Glutamatergic neuron (in vitro differentiated cells): ENCODE measurements around the gene HOXC4. TPM values are rescaled to one million over a fixed set of nuclear protein-coding genes. Genes with fewer than 3 reads are reported as not detected.

Experiments
- DNase-seq: peaks from one replicate; pipeline ENCODE4 v3.0.0; 2022
- H3K27ac Mint-ChIP-seq: one replicate; pipeline ENCODE4 v1.8.0; 2020; ENCODE audit warnings: mild to moderate bottlenecking, mixed read lengths, inconsistent platforms; ENCODE audit not compliant: unreplicated experiment
- H3K27me3 Mint-ChIP-seq: one replicate; pipeline ENCODE4 v1.8.0; 2020; ENCODE audit warnings: mild to moderate bottlenecking, moderate library complexity, mixed read lengths, inconsistent platforms; ENCODE audit not compliant: unreplicated experiment
- H3K36me3 Mint-ChIP-seq: one replicate; pipeline ENCODE4 v1.8.0; 2020; ENCODE audit warnings: mild to moderate bottlenecking, mixed read lengths, inconsistent platforms; ENCODE audit not compliant: unreplicated experiment
- H3K4me1 Mint-ChIP-seq: one replicate; pipeline ENCODE4 v1.8.0; 2020; ENCODE audit warnings: mild to moderate bottlenecking, low read depth, mixed read lengths, inconsistent platforms; ENCODE audit not compliant: unreplicated experiment
- H3K4me3 Mint-ChIP-seq: one replicate; pipeline ENCODE4 v1.8.0; 2020; ENCODE audit warnings: mild to moderate bottlenecking, mixed read lengths, inconsistent platforms; ENCODE audit not compliant: unreplicated experiment
- H3K9me3 Mint-ChIP-seq: one replicate; pipeline ENCODE4 v1.8.0; 2020; ENCODE audit warnings: mild to moderate bottlenecking, moderate library complexity, mixed read lengths, inconsistent platforms; ENCODE audit not compliant: unreplicated experiment
- total RNA-seq: library from RNA; stranded (reverse); fragmentation: NEBNext Ultra II Directional; extraction: Animal tissue kit (Norgen Biotek cat#: 25700); gene quantifications from one replicate; pipeline ENCODE4 v1.2.1, GENCODE V29; 2021; ENCODE audit not compliant: unreplicated experiment
- TF ChIP-seq, protein P1 (sequence below): fragments of 200-600 bp; sonication (generic); IDR thresholded peaks from one replicate; pipeline ENCODE4 v1.5.0; 2021; ENCODE audit not compliant: partially characterized antibody, unreplicated experiment

HOXC4 gene
- total RNA-seq, 1 donor from 2014 or later, result not detected

DNA sequence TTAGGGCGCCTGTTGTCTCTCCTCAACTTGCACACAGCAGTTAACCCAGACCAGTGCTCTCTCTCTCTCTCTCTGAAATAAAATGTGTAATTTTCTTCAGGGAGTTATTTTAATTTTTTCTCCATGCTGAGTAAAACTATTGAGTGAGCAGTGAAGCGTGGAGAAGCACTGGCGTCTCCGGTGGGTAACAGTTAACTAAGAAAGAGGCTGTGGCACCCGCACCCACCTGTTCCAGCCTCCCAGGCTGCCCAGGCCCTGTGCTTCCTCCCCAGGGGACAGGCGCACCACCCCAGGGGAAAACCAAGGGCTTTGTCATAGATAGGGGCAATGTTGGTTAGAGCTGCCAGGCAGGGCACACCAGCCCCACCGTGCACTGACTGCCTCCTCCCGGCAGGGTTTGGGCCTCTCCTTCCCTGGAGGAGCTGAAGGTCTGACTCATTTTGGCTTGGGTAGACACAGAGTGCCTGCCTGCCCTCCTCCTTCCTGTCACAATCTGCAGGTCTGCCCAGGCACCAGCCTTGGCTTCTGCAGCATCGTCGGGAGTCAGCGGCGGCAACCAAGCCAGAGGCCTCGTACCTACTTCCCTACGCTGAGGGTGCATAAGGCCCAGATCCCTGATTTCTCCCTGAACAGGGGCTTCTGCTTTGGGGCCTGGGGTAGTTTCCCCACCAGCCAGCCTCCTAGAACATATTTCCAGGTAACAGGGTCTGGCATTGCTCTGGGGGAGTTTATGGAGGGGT is 16.8 kb upstream of the HOXC4 start:
- H3K4me3 Mint-ChIP-seq, result no peak overlapping the region
- peaks cover 6% of the 10 kb centered on the region for H3K9me3 Mint-ChIP-seq
- no peaks in the 10 kb centered on the region for H3K36me3 Mint-ChIP-seq
- no peak for DNase-seq
- peaks cover 37% of the 10 kb centered on the region for H3K27me3 Mint-ChIP-seq
- H3K4me1 Mint-ChIP-seq, result peaks cover 2% of the 10 kb centered on the region
- no peak overlapping the region for H3K27ac Mint-ChIP-seq
- TF ChIP-seq, protein P1, sequence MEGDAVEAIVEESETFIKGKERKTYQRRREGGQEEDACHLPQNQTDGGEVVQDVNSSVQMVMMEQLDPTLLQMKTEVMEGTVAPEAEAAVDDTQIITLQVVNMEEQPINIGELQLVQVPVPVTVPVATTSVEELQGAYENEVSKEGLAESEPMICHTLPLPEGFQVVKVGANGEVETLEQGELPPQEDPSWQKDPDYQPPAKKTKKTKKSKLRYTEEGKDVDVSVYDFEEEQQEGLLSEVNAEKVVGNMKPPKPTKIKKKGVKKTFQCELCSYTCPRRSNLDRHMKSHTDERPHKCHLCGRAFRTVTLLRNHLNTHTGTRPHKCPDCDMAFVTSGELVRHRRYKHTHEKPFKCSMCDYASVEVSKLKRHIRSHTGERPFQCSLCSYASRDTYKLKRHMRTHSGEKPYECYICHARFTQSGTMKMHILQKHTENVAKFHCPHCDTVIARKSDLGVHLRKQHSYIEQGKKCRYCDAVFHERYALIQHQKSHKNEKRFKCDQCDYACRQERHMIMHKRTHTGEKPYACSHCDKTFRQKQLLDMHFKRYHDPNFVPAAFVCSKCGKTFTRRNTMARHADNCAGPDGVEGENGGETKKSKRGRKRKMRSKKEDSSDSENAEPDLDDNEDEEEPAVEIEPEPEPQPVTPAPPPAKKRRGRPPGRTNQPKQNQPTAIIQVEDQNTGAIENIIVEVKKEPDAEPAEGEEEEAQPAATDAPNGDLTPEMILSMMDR, result no peak

DNA sequence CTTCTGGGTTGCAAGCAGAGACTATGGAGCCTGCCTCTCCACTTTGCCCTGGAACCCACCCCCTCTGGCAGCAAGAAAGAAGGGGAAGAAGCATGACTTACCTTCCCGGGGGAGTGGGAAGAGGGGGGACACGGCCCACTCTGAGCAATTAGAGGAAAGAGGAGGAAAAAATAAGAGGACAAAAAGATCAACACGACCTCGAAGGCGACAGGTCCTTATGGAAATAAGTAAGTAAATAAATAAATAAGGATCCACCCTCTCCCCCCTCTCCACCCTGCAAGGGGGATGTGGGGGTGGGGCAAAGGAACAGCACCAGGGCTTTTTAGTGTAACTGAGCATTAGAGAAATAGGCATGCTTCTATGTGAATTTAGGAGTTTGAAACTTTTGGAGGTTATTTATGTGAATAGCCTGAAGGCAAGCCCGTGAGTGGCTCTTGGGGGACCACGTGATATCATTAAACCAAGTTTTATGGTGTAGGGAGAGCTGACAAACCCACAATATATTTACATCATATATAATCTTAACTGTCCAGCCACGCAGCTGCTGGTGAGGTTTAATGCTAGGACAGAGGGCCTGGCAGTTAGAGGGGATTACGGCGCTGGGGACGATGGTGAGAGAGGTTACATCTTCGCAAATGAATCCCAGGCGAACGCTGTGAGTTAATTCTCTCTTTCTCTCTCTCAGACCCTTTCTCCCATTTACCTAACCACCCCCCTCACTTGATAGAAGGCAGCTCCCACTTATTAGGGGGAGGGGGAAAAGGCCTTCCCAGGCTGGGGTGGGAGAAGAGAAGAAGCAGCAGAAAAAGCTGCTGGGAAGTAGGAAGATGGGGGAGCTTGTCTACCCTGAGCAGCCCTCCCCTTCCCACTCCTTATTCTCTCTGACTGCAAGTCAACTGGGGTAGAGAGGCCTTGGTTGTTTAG is 16.0 kb upstream of the HOXC4 start:
- no peak for DNase-seq
- Mint-ChIP-seq H3K4me3 (no peak overlapping the region), H3K27ac (no peak overlapping the region), H3K4me1 (peaks cover 2% of the 10 kb centered on the region), H3K36me3 (no peaks in the 10 kb centered on the region), H3K9me3 (peaks cover 6% of the 10 kb centered on the region), H3K27me3 (peaks cover 34% of the 10 kb centered on the region)
- TF ChIP-seq, protein P1, result no peak

DNA sequence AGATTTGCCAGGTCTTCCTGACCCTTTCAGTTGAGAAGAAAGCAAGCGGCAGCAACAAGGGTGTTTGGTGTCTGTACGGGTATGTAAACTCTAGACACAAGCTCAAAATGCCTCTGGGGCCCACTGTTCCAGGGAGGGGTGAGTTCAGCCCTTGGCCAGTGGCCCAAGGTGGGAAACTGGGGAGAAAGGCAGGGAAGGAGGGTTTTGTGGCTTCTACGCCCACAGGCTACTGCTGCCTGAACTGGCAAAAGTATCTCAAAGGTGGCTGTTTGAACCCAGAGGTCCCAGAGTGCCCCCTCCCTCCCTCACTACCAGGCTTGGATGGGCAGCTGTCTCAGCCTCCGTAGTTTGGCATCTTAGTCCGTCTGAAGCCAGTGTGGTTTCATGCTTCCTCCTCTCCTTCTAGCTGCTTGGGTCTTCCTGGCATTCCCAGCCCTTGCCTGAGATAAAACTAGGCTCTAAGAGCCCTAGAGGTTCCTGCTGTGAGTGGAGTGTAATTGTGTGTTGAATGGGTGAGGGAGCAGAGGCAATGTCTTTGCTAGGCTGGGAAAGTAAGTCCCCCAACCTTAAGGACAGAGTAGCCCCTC is 15.3 kb upstream of the HOXC4 start:
- Mint-ChIP-seq H3K27ac (no peak overlapping the region), H3K4me3 (no peak overlapping the region), H3K9me3 (peaks cover 7% of the 10 kb centered on the region), H3K4me1 (peaks cover 2% of the 10 kb centered on the region), H3K36me3 (no peaks in the 10 kb centered on the region), H3K27me3 (peaks cover 30% of the 10 kb centered on the region)
- no peak for DNase-seq
- TF ChIP-seq, protein P1, result no peak

DNA sequence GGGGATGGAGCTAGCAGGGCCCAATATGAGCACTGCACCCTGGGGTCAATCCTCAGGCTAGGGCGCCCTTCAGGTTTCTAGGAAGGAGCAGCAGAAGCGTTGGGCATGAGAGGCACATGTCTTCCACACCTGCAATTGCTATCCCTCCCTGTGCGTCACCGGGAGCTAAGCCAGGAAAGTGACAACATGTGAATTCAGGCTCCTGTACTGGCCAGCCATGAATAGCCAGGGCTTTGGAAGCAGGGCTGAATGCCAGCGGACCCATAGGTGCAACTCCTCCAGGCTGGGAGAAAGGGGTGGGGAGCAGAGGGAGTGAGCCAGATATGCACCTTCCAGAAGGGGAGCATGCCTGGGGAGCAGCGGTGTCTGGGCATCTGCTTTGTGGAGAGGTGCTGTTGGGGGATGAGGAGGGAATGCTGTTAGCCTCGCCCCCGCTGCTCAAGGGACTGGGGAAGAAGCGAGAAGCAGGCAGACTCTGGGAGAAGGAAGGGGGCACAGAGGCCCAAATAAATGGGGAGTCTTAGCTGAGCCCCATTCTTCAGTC is 14.7 kb upstream of the HOXC4 start:
- no peak for DNase-seq
- Mint-ChIP-seq H3K36me3 (no peaks in the 10 kb centered on the region), H3K4me3 (no peak overlapping the region), H3K27ac (no peak overlapping the region), H3K27me3 (peaks cover 35% of the 10 kb centered on the region), H3K4me1 (peaks cover 6% of the 10 kb centered on the region), H3K9me3 (peaks cover 7% of the 10 kb centered on the region)
- TF ChIP-seq, protein P1, result no peak
